Muscle of back (tissue), 11 donors: ENCODE data around the gene ARSJ. TPM values are rescaled to one million over a fixed set of nuclear protein-coding genes. Genes with fewer than 3 reads are reported as not detected.
"Not testable (repeated sequence)": the region's sequence is repeated elsewhere in the genome, so short reads cannot be mapped to it uniquely, and the experiment has no call there.

ENCODE experiments used
- DNase-seq, 3 donors: peaks; one replicate each; pipeline versions ENCODE4 v3.0.0 to v3.0.0-alpha.2; 2013
- polyA plus RNA-seq, 10 donors: library from polyadenylated mRNA; unstranded; fragments of 120-200 nt; gene quantifications; one replicate each; pipeline ENCODE4 v1.2.1, GENCODE V29; 2013; ENCODE audit not compliant: insufficient read length in 10 of 10

Gene ARSJ
- polyA plus RNA-seq, 10 donors: 5.5 to 8.3 (median 6.1) TPM

- DNase-seq: no peak
Measured at GRCh38 chr4:113959539-113959937, 19.9 kb downstream of the ARSJ start.

GRCh38 chr4:113958766-113959538 lies 20.5 kb downstream of the ARSJ start:
- DNase-seq: peak in 2 of 3 donors; percentile 62 to 94

- DNase-seq: no peak
Measured at GRCh38 chr4:113957956-113958355, 21.5 kb downstream of the ARSJ start.

GRCh38 chr4:113955948-113956347 lies 23.5 kb downstream of the ARSJ start:
- DNase-seq: no peak

- no peak for DNase-seq
Measured at GRCh38 chr4:113955411-113955810, 24.0 kb downstream of the ARSJ start.

GRCh38 chr4:113953888-113954287 lies 25.6 kb downstream of the ARSJ start:
- DNase-seq: no peak

GRCh38 chr4:113952452-113953029 lies 26.9 kb downstream of the ARSJ start:
- peak in 2 of 3 donors; percentile 23 to 30 for DNase-seq

GRCh38 chr4:113951263-113951662 lies 28.2 kb downstream of the ARSJ start:
- peak; percentile 25 to 72 (median 46) for DNase-seq

GRCh38 chr4:113950207-113950606 lies 29.2 kb downstream of the ARSJ start:
- no peak for DNase-seq

GRCh38 chr4:113947484-113947883 lies 32.0 kb downstream of the ARSJ start:
- DNase-seq: no peak

- peak in 1 of 3 donors; percentile 57 for DNase-seq
Measured at GRCh38 chr4:113945906-113946305, 33.5 kb downstream of the ARSJ start.

- peak in 1 of 3 donors; percentile 30 for DNase-seq
Measured at GRCh38 chr4:113943863-113944262, 35.6 kb downstream of the ARSJ start.

- DNase-seq: no peak
Measured at GRCh38 chr4:113943085-113943484, 36.4 kb downstream of the ARSJ start.

GRCh38 chr4:113941836-113942235 lies 37.6 kb downstream of the ARSJ start:
- no peak for DNase-seq

GRCh38 chr4:113940103-113940502 lies 39.3 kb downstream of the ARSJ start:
- DNase-seq: not testable (repeated sequence)

GRCh38 chr4:113935190-113935589 lies 44.3 kb downstream of the ARSJ start:
- no peak for DNase-seq

- DNase-seq: not testable (repeated sequence)
Measured at GRCh38 chr4:113924706-113925105, 54.7 kb downstream of the ARSJ start.

GRCh38 chr4:113921089-113921794 lies 58.2 kb downstream of the ARSJ start:
- DNase-seq: no peak

- DNase-seq: no peak
Measured at GRCh38 chr4:113919611-113920010, 59.8 kb downstream of the ARSJ start.

- DNase-seq: no peak
Measured at GRCh38 chr4:113919145-113919544, 60.3 kb downstream of the ARSJ start.

GRCh38 chr4:113908829-113909228 lies 70.6 kb downstream of the ARSJ start:
- no peak for DNase-seq

- DNase-seq: no peak
Measured at GRCh38 chr4:113907559-113907958, 71.9 kb downstream of the ARSJ start.

GRCh38 chr4:113905301-113905700 lies 74.1 kb downstream of the ARSJ start:
- DNase-seq: no peak
